Lung microvascular endothelial cell (primary cell): ENCODE measurements around the gene PLCL1. TPM values are rescaled to one million over a fixed set of nuclear protein-coding genes. Genes with fewer than 3 reads are reported as not detected.
"Not testable (repeated sequence)": the region's sequence is repeated elsewhere in the genome, so short reads cannot be mapped to it uniquely, and the experiment has no call there.

Source experiments
- DNase-seq, 2 donors: peaks; one replicate each; pipeline versions ENCODE4 v3.0.0 to v3.0.0-alpha.2; 2010; ENCODE audit warnings: low read depth in 2 of 2
- total RNA-seq: library from RNA; depleted of rRNA; stranded (reverse); fragments of >200 nt; gene quantifications from 2 replicates; pipeline ENCODE4 v1.2.1, GENCODE V29; 2014

PLCL1 gene
- total RNA-seq, 1 donor from 2014 or later, result 0.20 TPM

GRCh38 chr2:197996583-197996982, 192.2 kb downstream of the PLCL1 start:
- DNase-seq, result no peak

DNA sequence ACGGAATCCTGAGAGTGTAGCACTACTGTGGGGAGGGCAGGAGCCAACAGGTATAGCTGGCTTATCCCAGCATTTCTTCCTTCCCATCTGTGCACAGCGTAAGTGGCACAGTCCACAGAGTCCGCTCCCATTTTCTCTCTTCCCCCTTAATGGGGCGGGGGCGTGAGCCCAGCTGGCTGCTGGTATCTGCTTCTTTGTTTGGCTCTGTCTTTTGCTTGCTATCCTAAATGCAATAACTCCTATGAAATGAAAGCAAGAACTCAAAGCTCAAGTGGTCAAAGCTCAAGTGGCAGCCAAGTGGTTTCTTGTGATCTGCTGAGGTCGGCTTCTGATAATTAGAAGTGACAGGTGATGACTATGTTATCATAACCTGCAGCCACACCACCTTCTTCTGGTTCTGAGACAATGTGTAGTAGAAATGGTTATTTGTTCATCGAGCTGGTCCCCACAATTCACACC, 192.7 kb downstream of the PLCL1 start:
- DNase-seq, result no peak

DNA sequence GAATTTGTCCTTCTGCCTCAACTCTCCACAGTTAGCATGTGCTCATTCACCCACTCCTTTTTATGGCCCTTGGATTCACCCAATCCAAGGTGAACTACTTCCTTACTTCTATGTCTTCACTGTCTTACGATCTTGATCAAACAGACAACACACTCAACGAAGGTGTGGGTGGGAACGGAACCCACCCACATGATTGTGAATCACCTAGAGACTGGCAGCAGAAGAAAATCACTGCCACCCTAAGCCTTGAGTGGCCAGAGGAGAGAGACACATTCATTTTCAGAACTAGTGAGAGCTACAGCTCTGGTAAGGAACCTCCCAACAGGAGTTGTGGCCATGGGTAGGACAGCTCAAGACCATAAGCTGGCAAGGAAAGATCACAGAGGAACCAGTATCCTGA, 194.3 kb downstream of the PLCL1 start:
- no peak for DNase-seq

DNA sequence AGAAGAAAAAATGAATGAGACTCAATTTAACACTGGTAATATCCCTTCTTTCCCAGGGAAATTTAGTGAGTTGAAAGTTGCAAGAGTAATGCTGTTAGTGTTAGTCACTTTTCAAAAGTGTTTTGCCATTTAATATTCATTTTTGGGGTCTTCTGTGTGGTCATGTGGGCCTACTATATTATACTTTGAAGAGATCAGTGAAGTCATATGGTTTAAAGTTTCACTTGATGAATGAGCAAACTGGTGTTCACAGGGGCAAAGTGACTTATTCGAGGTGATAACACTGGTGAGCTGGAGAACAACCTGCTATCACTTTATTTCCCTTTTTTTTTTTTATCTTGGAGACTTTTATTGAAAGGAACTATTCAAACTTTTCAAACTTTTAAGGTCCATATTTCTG, 196.0 kb downstream of the PLCL1 start:
- no peak for DNase-seq

GRCh38 chr2:198004173-198004572, 199.8 kb downstream of the PLCL1 start:
- no peak for DNase-seq

GRCh38 chr2:198004921-198005829, 200.8 kb downstream of the PLCL1 start:
- no peak for DNase-seq

- no peak for DNase-seq
Observed at GRCh38 chr2:198006733-198007132, 202.3 kb downstream of the PLCL1 start.

DNA sequence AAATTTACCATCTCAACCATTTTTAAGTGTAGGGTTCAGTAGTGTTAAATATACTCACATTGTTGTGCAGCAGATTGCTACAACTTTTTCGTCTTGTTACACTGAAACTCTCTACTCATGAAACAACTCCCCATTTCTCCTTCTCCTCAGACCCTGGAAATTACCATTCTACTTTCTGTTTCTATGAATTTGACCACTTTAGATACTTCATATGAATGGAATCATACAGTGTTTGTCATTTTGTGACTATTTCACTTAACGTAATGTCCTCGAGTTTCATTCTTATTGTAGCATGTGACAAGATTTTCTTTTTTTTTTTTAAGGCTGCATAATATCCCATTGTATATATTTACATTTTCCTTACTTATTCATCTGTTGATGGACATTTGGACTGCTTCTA, 203.8 kb downstream of the PLCL1 start:
- no peak for DNase-seq

GRCh38 chr2:198012025-198012424, 207.6 kb downstream of the PLCL1 start:
- DNase-seq, result no peak

DNA sequence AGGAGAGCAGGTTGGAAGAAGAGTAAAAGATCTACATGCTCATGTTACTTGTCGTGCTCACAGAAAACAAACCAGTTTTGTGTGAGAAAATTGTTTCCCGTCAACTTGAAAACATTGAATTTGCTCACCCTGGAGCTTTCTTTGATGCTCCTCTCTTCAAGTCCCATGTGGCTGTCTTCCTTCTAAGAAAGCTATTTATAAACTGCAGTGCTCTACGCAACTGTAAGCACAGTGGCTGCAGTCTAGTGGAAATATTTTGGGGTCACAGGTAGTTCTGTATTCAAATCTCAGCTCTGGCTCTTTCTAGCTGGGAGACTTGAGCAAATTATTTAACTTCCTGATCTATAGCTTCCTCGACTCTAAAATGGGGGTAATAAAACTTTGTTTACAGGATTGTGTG, 211.8 kb downstream of the PLCL1 start:
- no peak for DNase-seq

DNA sequence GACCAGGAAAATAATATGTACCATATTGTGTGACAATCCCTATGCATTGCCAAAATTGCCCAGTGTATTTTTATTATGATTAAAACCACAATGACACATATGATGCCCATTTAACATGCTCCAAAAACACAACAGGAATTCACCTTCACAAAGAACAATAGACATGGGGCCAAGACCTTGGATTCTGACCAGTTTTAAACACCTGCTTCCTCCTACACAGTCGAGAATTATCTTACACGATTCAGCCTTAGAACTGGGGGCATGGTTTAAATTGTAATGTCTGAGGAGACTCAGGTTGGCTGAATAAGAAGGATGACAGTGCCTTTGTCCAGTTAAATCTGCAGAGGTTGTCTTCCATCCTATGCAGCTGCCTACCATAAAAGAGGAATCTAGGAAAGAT, 212.7 kb downstream of the PLCL1 start:
- DNase-seq, result no peak

DNA sequence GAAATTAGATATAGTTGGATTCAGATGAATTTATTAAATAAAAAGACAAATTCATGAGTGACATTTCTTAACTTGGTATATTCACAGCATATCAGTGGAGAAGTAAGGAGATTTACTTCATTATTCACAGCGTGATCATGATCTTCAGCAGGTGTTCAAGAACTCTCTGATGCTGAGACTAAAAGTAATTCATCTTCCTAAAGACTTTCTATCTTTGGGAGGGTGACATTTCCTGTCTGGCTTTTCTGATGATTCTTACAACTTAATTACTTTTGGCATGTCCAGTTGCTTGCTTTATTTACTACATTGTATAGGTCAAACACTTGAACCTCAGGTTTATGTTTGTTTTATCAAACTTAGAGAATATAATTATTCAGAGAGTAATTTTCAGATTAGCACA, 224.6 kb downstream of the PLCL1 start:
- no peak for DNase-seq

GRCh38 chr2:198029576-198029975, 225.2 kb downstream of the PLCL1 start:
- DNase-seq, result not testable (repeated sequence)

GRCh38 chr2:198033626-198034025, 229.2 kb downstream of the PLCL1 start:
- DNase-seq, result no peak

GRCh38 chr2:198036029-198036879, 231.9 kb downstream of the PLCL1 start:
- DNase-seq, result no peak

DNA sequence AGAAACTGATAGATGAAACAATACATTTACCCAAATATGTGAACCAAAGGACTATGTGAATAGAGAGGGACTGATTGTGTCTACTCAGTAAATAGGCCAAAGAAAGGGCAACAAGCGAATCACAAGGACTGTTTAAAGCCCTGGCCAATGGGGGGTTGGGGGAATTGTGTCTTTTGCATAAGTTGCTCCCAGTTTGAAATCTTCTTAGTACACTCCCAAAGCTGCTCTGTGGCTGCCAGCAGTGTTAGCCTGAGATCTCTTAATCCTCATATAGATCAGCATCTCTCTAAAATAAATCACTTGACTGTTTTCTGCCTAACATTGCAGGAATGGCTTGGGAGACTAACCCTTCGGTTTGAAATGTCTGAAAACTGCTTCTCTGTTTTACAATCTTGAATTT, 236.4 kb downstream of the PLCL1 start:
- no peak for DNase-seq

GRCh38 chr2:198042189-198042588, 237.8 kb downstream of the PLCL1 start:
- no peak for DNase-seq

DNA sequence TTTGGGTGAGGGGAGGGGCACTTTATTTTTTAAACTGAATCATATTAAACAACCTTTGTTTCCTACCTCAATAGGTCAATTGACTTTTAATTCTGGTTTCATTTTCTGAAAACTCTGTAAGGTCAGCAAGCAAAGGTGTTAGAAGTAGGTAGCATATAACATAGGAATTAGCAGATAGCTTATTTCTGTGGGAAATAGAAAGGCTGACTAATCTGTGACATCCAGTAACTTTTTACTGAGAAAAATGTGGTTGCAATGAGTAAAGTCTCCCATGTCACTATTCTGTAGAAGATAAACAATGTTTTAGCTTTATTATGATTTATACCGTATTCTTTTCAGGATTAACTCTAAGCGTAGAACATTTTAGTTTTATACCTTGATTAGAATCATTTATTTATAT, 240.4 kb downstream of the PLCL1 start:
- no peak for DNase-seq

- DNase-seq, result no peak
Observed at GRCh38 chr2:198045227-198045626, 240.8 kb downstream of the PLCL1 start.

DNA sequence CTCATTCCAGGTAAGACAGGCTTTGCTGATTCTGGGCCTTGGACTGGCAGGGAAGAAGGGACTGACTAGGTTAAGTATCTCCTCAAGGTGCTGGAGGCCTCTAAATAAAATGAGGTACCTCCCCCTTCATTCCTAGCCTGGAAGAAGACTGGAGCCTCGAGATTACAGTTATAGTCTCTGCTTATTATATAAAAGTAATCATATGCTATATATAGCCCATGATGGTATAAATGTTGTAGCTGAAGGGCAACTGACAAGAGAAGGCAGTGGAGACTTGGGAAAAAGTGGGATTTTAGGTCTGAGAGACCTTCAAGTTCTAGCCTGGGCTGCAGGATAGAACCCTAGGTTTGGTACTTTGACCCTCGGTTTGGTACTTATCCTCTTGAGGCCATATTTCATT, 248.3 kb downstream of the PLCL1 start:
- DNase-seq, result no peak

DNA sequence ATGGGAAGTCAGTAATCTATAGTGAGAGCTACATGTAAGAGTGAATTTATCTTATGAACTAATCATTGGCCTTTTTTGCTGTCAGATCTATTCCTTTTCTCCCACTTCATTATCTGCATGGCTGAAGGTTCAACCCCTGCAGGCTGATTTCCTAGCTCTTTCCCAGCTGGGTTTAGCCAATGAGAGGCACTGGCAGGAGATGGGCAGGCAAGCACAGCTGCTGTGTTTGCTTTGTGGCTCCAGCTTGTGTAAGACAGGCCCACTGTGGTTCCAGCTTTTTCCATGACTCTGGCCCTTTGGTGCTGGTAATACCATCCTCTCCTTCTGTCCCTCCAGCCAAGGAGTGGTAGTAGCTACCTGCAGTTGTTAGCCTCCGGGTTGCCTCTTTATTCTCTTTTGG, 248.8 kb downstream of the PLCL1 start:
- no peak for DNase-seq

DNA sequence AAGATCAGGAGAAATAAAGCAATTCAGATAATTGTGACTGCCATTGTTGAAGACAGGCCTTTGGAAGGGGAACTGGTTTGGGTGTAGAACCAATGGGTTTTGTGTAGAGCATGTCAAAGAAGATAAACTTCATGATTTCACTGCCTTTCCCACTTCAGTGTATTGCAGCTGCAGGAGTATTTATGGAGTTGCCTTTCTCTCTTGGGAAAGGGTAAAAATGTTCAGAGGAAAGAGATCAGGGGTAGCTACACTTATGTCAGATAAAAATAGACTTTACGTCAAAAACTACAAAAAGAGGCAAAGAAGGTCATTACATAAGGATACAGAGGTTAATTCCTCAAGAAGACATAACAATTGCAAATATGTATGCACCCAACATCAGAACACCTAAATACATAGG, 249.4 kb downstream of the PLCL1 start:
- no peak for DNase-seq

GRCh38 chr2:198054299-198054698, 249.9 kb downstream of the PLCL1 start:
- peak; percentile 43 to 50 for DNase-seq
